NT2/D1 (cell line): ENCODE data around the gene ACADS.

ENCODE experiments used
- YY1 ChIP-seq: IDR thresholded peaks from 2 replicates; pipeline ENCODE4 v1.6.1; 2011; ENCODE audit not compliant: insufficient read length, insufficient read depth
- ZNF274 ChIP-seq: IDR thresholded peaks from 2 replicates; pipeline ENCODE4 v1.6.1; 2011; ENCODE audit warnings: mild to moderate bottlenecking, low read depth, low read length

DNA sequence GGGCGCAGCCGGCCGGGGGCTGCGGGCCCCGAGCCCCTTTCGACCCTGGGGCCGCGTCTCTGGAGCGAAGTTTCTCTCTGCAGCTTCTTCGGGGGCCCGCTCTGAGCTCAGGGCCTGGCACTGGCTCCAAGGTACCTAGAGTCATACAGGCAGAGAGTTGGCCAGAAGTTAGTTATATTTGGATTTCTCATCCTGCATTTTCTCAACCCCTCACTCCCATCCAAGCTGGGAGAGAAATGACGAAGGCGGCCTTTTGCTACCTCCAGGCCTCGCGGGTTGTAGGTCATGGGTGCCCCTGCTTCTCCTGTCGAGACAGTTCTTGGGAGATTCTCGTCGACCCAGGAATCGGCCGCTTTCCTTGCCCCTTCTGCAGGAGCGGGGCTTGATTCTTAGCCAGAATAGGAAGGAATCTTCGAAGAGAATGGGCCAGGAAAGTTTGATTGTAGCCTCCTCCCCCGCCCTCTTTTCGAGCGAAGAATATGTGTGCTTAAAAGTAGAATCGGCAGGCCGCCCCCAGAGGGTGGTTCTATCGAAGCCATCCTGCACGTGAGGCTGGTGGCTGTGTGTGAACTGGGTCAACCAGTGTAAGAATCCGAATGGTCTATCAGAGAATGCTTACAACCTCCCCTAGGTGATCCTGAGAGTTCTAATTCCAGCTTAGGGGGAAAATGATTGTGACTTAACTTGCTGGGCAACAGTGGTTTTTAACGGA, 37.9 kb upstream of the ACADS start:
- TF ChIP-seq YY1: no peak
- TF ChIP-seq ZNF274: no peak
